H9 (cell line): ENCODE data around the gene ZNF524. TPM values are rescaled to one million over a fixed set of nuclear protein-coding genes. Genes with fewer than 3 reads are reported as not detected.

Experiments used
- DNase-seq: peaks from one replicate; pipeline ENCODE4 v3.0.0-alpha.2; 2017
- H2AFZ ChIP-seq: one replicate; pipeline ENCODE4 v1.6.1; 2013; ENCODE audit warnings: mild to moderate bottlenecking, low read length, control low read depth, moderate library complexity
- H2AK5ac ChIP-seq: 2 replicates; pipeline ENCODE4 v1.6.1; 2013; ENCODE audit warnings: low read length, control low read depth, mixed read lengths; ENCODE audit not compliant: insufficient read length
- H2BK120ac ChIP-seq: one replicate; pipeline ENCODE4 v1.6.1; 2013; ENCODE audit warnings: low read depth, mild to moderate bottlenecking, low read length, control low read depth, inconsistent platforms; ENCODE audit not compliant: poor library complexity, severe bottlenecking
- H2BK12ac ChIP-seq: 2 replicates; pipeline ENCODE4 v1.6.1; 2013; ENCODE audit warnings: low read length, control low read depth, mixed read lengths, low read depth; ENCODE audit not compliant: insufficient read length
- H2BK15ac ChIP-seq: 2 replicates; pipeline ENCODE4 v1.6.1; 2013; ENCODE audit warnings: low read depth, low read length, control low read depth
- H2BK20ac ChIP-seq: one replicate; pipeline ENCODE4 v1.6.1; 2013; ENCODE audit warnings: low read depth, mild to moderate bottlenecking, low read length, control low read depth, inconsistent platforms; ENCODE audit not compliant: poor library complexity, severe bottlenecking
- H2BK5ac ChIP-seq: 2 replicates; pipeline ENCODE4 v1.6.1; 2013; ENCODE audit warnings: low read length, control low read depth, mixed read lengths; ENCODE audit not compliant: insufficient read length
- H3K14ac ChIP-seq: 2 replicates; pipeline ENCODE4 v1.6.1; 2013; ENCODE audit warnings: low read length, control low read depth; ENCODE audit not compliant: insufficient read depth
- H3K18ac ChIP-seq: 2 replicates; pipeline ENCODE4 v1.6.1; 2013; ENCODE audit warnings: low read depth, mild to moderate bottlenecking, mixed read lengths, low read length, control low read depth; ENCODE audit not compliant: insufficient read length
- H3K23ac ChIP-seq: 2 replicates; pipeline ENCODE4 v1.6.1; 2013; ENCODE audit warnings: low read length, control low read depth, mixed read lengths, low read depth; ENCODE audit not compliant: insufficient read length
- H3K23me2 ChIP-seq: 2 replicates; pipeline ENCODE4 v1.6.1; 2013; ENCODE audit warnings: low read depth, mild to moderate bottlenecking, mixed read lengths, low read length, control low read depth; ENCODE audit not compliant: insufficient read length, poor library complexity, severe bottlenecking
- H3K27ac ChIP-seq: 2 replicates; pipeline ENCODE4 v1.5.1; 2013; ENCODE audit warnings: low read length, control low read depth, mixed read lengths, low read depth; ENCODE audit not compliant: insufficient read length
- H3K27me3 ChIP-seq: 2 replicates; pipeline ENCODE4 v1.6.1; 2013; ENCODE audit warnings: low read length, control low read depth, inconsistent platforms; ENCODE audit not compliant: insufficient read depth
- H3K4ac ChIP-seq: 2 replicates; pipeline ENCODE4 v1.6.1; 2013; ENCODE audit warnings: low read depth, mild to moderate bottlenecking, control low read depth, inconsistent platforms, low read length, moderate library complexity
- H3K4me1 ChIP-seq: 2 replicates; pipeline ENCODE4 v1.6.1; 2013; ENCODE audit warnings: low read length, control low read depth, inconsistent platforms; ENCODE audit not compliant: insufficient read depth
- H3K4me2 ChIP-seq: 2 replicates; pipeline ENCODE4 v1.6.1; 2013; ENCODE audit warnings: low read length, control low read depth, mixed read lengths; ENCODE audit not compliant: insufficient read length, insufficient read depth
- H3K56ac ChIP-seq: 2 replicates; pipeline ENCODE4 v1.6.1; 2013; ENCODE audit warnings: low read depth, mild to moderate bottlenecking, mixed read lengths, low read length, control low read depth; ENCODE audit not compliant: insufficient read length
- H3K79me1 ChIP-seq: 2 replicates; pipeline ENCODE4 v1.6.1; 2013; ENCODE audit warnings: low read depth, mild to moderate bottlenecking, moderate library complexity, low read length, control low read depth, inconsistent platforms; ENCODE audit not compliant: insufficient read depth, poor library complexity, severe bottlenecking
- H3K79me2 ChIP-seq: 2 replicates; pipeline ENCODE4 v1.6.1; 2013; ENCODE audit warnings: low read length, control low read depth, inconsistent platforms; ENCODE audit not compliant: insufficient read depth
- H3K9ac ChIP-seq: 2 replicates; pipeline ENCODE4 v1.6.1; 2013; ENCODE audit warnings: low read length, control low read depth, mixed read lengths; ENCODE audit not compliant: insufficient read length; ENCODE audit errors: extremely low read depth
- H3K9me3 ChIP-seq: one replicate; pipeline ENCODE4 v1.6.1; 2013; ENCODE audit warnings: low read depth, low read length, inconsistent platforms; ENCODE audit not compliant: control insufficient read depth
- H3T11ph ChIP-seq: one replicate; pipeline ENCODE4 v1.6.1; 2013; ENCODE audit warnings: mild to moderate bottlenecking, low read length, control low read depth, inconsistent platforms
- H4K20me1 ChIP-seq: one replicate; pipeline ENCODE4 v1.6.1; 2013; ENCODE audit not compliant: control insufficient read depth, insufficient read length, insufficient read depth
- H4K5ac ChIP-seq: 2 replicates; pipeline ENCODE4 v1.6.1; 2013; ENCODE audit warnings: low read depth, mild to moderate bottlenecking, mixed read lengths, low read length, control low read depth; ENCODE audit not compliant: insufficient read length
- H4K8ac ChIP-seq: replicated peaks from 2 replicates; pipeline ENCODE4 v1.6.1; 2013; ENCODE audit warnings: low read length, control low read depth, mixed read lengths, low read depth; ENCODE audit not compliant: insufficient read length
- H4K91ac ChIP-seq: 2 replicates; pipeline ENCODE4 v1.6.1; 2013; ENCODE audit warnings: low read depth, mild to moderate bottlenecking, moderate library complexity, mixed read lengths, low read length, control low read depth; ENCODE audit not compliant: insufficient read length
- H3K27ac Mint-ChIP-seq, 3 experiments: 2 replicates in 2 of 3; 3 replicates in 1 of 3; pipeline ENCODE4 v1.8.0; 2020 to 2021; ENCODE audit warnings: mixed read lengths in 3 of 3, mild to moderate bottlenecking in 1 of 3, moderate library complexity in 1 of 3
- H3K27me3 Mint-ChIP-seq: 2 replicates; pipeline ENCODE4 v1.8.0; 2021; ENCODE audit warnings: low read depth, mild to moderate bottlenecking, moderate library complexity, mixed read lengths
- H3K36me3 Mint-ChIP-seq, 3 experiments: 2 replicates in 2 of 3; 3 replicates in 1 of 3; pipeline ENCODE4 v1.8.0; 2020 to 2021; ENCODE audit warnings: low read depth in 3 of 3, mixed read lengths in 3 of 3; ENCODE audit not compliant: insufficient read depth in 1 of 3
- H3K4me1 Mint-ChIP-seq, 2 experiments: 2 replicates each; pipeline ENCODE4 v1.8.0; 2020; ENCODE audit warnings: mixed read lengths in 2 of 2
- H3K4me3 Mint-ChIP-seq, 2 experiments: 2 replicates in 1 of 2; 3 replicates in 1 of 2; pipeline ENCODE4 v1.8.0; 2020 to 2021; ENCODE audit warnings: mild to moderate bottlenecking in 2 of 2, mixed read lengths in 2 of 2, moderate library complexity in 1 of 2
- H3K9me3 Mint-ChIP-seq, 2 experiments: 2 replicates in 1 of 2; 3 replicates in 1 of 2; pipeline ENCODE4 v1.8.0; 2020; ENCODE audit warnings: mild to moderate bottlenecking in 2 of 2, mixed read lengths in 2 of 2, moderate library complexity in 1 of 2
- WGBS: extraction: QIAGEN DNeasy Blood & Tissue Kit; methylation state at CpG from one replicate; pipeline ENCODE4 v1.1.7; 2013; ENCODE audit warnings: missing lambda C conversion rate, low lambda C conversion rate, mixed read lengths; ENCODE audit not compliant: insufficient read length; ENCODE audit errors: extremely low coverage; 5-methylcytosine and 5-hydroxymethylcytosine counted together
- total RNA-seq: library from RNA; stranded (reverse); gene quantifications from 2 replicates; pipeline ENCODE4 v1.2.1, GENCODE V29; 2021
- TF ChIP-seq, protein P1 (sequence below): fragments of 200-600 bp; sonication (generic); conservative IDR thresholded peaks from 3 replicates; pipeline ENCODE4 v1.8.0; 2021; ENCODE audit warnings: antibody characterized with exemption, mild to moderate bottlenecking

ZNF524 gene
- total RNA-seq, 1 experiment from 2014 or later = 3.0 TPM

DNA sequence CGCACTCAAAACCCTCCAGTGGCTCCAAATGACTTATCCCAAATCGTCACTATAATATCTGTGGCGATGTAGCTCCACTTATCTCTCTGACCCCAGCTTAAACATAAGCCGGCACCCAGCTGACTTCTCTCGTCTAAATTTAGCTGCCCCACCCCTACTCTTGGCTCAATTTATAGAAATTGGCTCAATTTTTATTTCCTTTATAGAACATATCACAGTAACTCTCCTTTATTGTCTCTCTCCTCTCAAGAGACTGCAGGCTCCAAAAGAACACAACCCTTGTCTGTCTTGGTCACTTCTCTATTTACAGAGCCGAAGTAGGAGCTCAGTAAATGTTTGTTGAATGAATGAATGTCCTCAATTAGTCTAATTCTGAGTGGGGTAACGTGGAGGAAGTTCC, 23.5 kb downstream of the ZNF524 start:
- Mint-ChIP-seq H3K27me3 (peaks cover 4% of the 10 kb centered on the region), H3K4me1 (peaks cover 8 to 14% of the 10 kb centered on the region in 2 experiments), H3K36me3 (peaks cover 12 to 25% (median 23%) of the 10 kb centered on the region in 3 experiments; a peak in 6 of 7 replicates), H3K4me3 (peak overlapping the region; percentile 85 to 89), H3K27ac (peak overlapping the region in 1 of 3 experiments; percentile 98; a peak in 1 of 7 replicates), H3K9me3 (no peaks in the 10 kb centered on the region; a peak in 1 of 5 replicates)
- no peak overlapping the region for H3K23ac ChIP-seq
- H3K4ac ChIP-seq = no peak overlapping the region
- H4K91ac ChIP-seq = no peak overlapping the region
- no peak overlapping the region for H2AFZ ChIP-seq
- TF ChIP-seq, protein P1, sequence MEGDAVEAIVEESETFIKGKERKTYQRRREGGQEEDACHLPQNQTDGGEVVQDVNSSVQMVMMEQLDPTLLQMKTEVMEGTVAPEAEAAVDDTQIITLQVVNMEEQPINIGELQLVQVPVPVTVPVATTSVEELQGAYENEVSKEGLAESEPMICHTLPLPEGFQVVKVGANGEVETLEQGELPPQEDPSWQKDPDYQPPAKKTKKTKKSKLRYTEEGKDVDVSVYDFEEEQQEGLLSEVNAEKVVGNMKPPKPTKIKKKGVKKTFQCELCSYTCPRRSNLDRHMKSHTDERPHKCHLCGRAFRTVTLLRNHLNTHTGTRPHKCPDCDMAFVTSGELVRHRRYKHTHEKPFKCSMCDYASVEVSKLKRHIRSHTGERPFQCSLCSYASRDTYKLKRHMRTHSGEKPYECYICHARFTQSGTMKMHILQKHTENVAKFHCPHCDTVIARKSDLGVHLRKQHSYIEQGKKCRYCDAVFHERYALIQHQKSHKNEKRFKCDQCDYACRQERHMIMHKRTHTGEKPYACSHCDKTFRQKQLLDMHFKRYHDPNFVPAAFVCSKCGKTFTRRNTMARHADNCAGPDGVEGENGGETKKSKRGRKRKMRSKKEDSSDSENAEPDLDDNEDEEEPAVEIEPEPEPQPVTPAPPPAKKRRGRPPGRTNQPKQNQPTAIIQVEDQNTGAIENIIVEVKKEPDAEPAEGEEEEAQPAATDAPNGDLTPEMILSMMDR = no peak
- no peak overlapping the region for H2BK15ac ChIP-seq
- no peaks in the 10 kb centered on the region for H3K9me3 ChIP-seq
- H3K9ac ChIP-seq = no peak overlapping the region
- H3K18ac ChIP-seq = no peak overlapping the region
- no peak overlapping the region for H2BK5ac ChIP-seq
- no peak overlapping the region for H3T11ph ChIP-seq
- no peaks in the 10 kb centered on the region for H3K23me2 ChIP-seq
- no peak overlapping the region for H2BK12ac ChIP-seq
- no peaks in the 10 kb centered on the region for H3K79me1 ChIP-seq
- H3K4me2 ChIP-seq = peak overlapping the region; percentile 27
- no peak overlapping the region for H4K5ac ChIP-seq
- no CpG with 5 or more reads among the region's 7 CpGs for WGBS
- no peak overlapping the region for H4K8ac ChIP-seq
- no peak for DNase-seq
- no peak overlapping the region for H2BK120ac ChIP-seq
- no peaks in the 10 kb centered on the region for H3K27me3 ChIP-seq
- no peaks in the 10 kb centered on the region for H3K4me1 ChIP-seq
- no peak overlapping the region for H3K56ac ChIP-seq
- H3K14ac ChIP-seq = no peak overlapping the region
- H2AK5ac ChIP-seq = no peak overlapping the region
- no peak overlapping the region for H3K27ac ChIP-seq
- H2BK20ac ChIP-seq = no peak overlapping the region
- no peaks in the 10 kb centered on the region for H3K79me2 ChIP-seq
- H4K20me1 ChIP-seq = no peaks in the 10 kb centered on the region
